Peyer's patch (tissue), 4 donors: ENCODE data around the gene FLT1.

ENCODE experiments used
- CTCF ChIP-seq, 6 experiments: fragments of 450-650 bp in 4 of 6; fragments of 200-600 bp in 2 of 6; sonication (generic) in 1 of 6; IDR thresholded peaks; one replicate each; pipeline ENCODE4 v1.5.1; 2017 to 2019; ENCODE audit warnings: antibody characterized with exemption in 6 of 6, mild to moderate bottlenecking in 3 of 6, moderate library complexity in 1 of 6
- POLR2A ChIP-seq, 2 donors: fragments of 450-650 bp; IDR thresholded peaks; one replicate each; pipeline ENCODE4 v1.5.1; 2017; ENCODE audit warnings: antibody characterized with exemption in 2 of 2, mild to moderate bottlenecking in 2 of 2, moderate library complexity in 2 of 2

GRCh38 chr13:28531845-28532387 is 37.0 kb upstream of the FLT1 start:
- no peak for TF ChIP-seq POLR2A (IDR thresholded peaks at IDR 0.05)
- TF ChIP-seq CTCF (IDR thresholded peaks at IDR 0.05), result peak in 1 of 6 experiments; percentile 15
